Activated T-cell treated with anti-CD3 and anti-CD28 coated beads, Interleukin-2, amount 50 U/mL, for 72 hours (primary cell): ENCODE data around the gene HIP1. TPM values are rescaled to one million over a fixed set of nuclear protein-coding genes. Genes with fewer than 3 reads are reported as not detected.

Experiments
- ATAC-seq, 2 donors: fragments of 150-1000 bp; cut with Tn5 transposase; replicated peaks in 1 of 2; 2 replicates each; pipeline ENCODE4 v1.10.0; 2021; ENCODE audit warnings: moderate library complexity in 2 of 2, mild to moderate bottlenecking in 1 of 2
- DNase-seq, 2 donors: peaks; one replicate each; pipeline ENCODE4 v3.0.0; 2021 to 2022; ENCODE audit warnings: mixed read lengths in 1 of 2
- H3K27ac Mint-ChIP-seq: one replicate; pipeline ENCODE4 v1.8.0; 2022; ENCODE audit warnings: mild to moderate bottlenecking, moderate library complexity, mixed read lengths
- H3K27me3 Mint-ChIP-seq: one replicate; pipeline ENCODE4 v1.8.0; 2022; ENCODE audit warnings: low read depth, mixed read lengths
- H3K36me3 Mint-ChIP-seq, 2 donors: one replicate each; pipeline ENCODE4 v1.8.0; 2022; ENCODE audit warnings: mixed read lengths in 2 of 2, mild to moderate bottlenecking in 1 of 2; ENCODE audit not compliant: insufficient read depth in 2 of 2
- H3K4me1 Mint-ChIP-seq: one replicate; pipeline ENCODE4 v1.8.0; 2022; ENCODE audit warnings: low read depth, mixed read lengths
- H3K4me3 Mint-ChIP-seq, 2 donors: one replicate each; pipeline ENCODE4 v1.8.0; 2022; ENCODE audit warnings: mild to moderate bottlenecking in 2 of 2, mixed read lengths in 2 of 2, moderate library complexity in 2 of 2
- H3K9me3 Mint-ChIP-seq, 2 donors: one replicate each; pipeline ENCODE4 v1.8.0; 2022; ENCODE audit warnings: mixed read lengths in 2 of 2
- total RNA-seq, 2 donors: library from RNA; stranded (reverse); gene quantifications; one replicate each; pipeline ENCODE4 v1.2.3, GENCODE V29; 2022

HIP1 gene
- total RNA-seq, 2 donors from 2014 or later: 10.9 to 11.4 TPM

GRCh38 chr7:75758491-75758890 is 19.8 kb upstream of the HIP1 start:
- no peaks in the 10 kb centered on the region for H3K27me3 Mint-ChIP-seq
- no peak overlapping the region for H3K27ac Mint-ChIP-seq
- no peak overlapping the region for H3K4me3 Mint-ChIP-seq
- no peaks in the 10 kb centered on the region for H3K4me1 Mint-ChIP-seq
- ATAC-seq (no peak), DNase-seq (no peak)
- no peaks in the 10 kb centered on the region for H3K9me3 Mint-ChIP-seq
- no peaks in the 10 kb centered on the region for H3K36me3 Mint-ChIP-seq

- H3K4me3 Mint-ChIP-seq: no peak overlapping the region
- no peaks in the 10 kb centered on the region for H3K27me3 Mint-ChIP-seq
- no peaks in the 10 kb centered on the region for H3K4me1 Mint-ChIP-seq
- H3K36me3 Mint-ChIP-seq: no peaks in the 10 kb centered on the region
- H3K9me3 Mint-ChIP-seq: no peaks in the 10 kb centered on the region
- ATAC-seq: no peak
- no peak overlapping the region for H3K27ac Mint-ChIP-seq
- DNase-seq: no peak
Measured at GRCh38 chr7:75757860-75758259, 19.1 kb upstream of the HIP1 start.

- Mint-ChIP-seq H3K4me3 (no peak overlapping the region), H3K36me3 (no peaks in the 10 kb centered on the region), H3K9me3 (no peaks in the 10 kb centered on the region), H3K27ac (no peak overlapping the region), H3K4me1 (no peaks in the 10 kb centered on the region), H3K27me3 (no peaks in the 10 kb centered on the region)
- DNase-seq (no peak), ATAC-seq (no peak)
Measured at GRCh38 chr7:75756991-75757676, 18.4 kb upstream of the HIP1 start.

- Mint-ChIP-seq H3K4me1 (no peaks in the 10 kb centered on the region), H3K4me3 (no peak overlapping the region), H3K27me3 (no peaks in the 10 kb centered on the region), H3K27ac (no peak overlapping the region), H3K36me3 (no peaks in the 10 kb centered on the region), H3K9me3 (no peaks in the 10 kb centered on the region)
- no peak for DNase-seq
- no peak for ATAC-seq
Measured at GRCh38 chr7:75756206-75756990, 17.7 kb upstream of the HIP1 start.

GRCh38 chr7:75743455-75743859 is 4.7 kb upstream of the HIP1 start:
- Mint-ChIP-seq H3K4me1 (peaks cover 17% of the 10 kb centered on the region), H3K36me3 (no peaks in the 10 kb centered on the region)
- ATAC-seq: no peak

GRCh38 chr7:75740846-75741497 is 2.2 kb upstream of the HIP1 start:
- ATAC-seq (no peak), DNase-seq (no peak)
- H3K4me3 Mint-ChIP-seq: no peak overlapping the region
- H3K36me3 Mint-ChIP-seq: no peaks in the 10 kb centered on the region
- peaks cover 25% of the 10 kb centered on the region for H3K4me1 Mint-ChIP-seq
- peaks cover 36% of the 10 kb centered on the region for H3K27me3 Mint-ChIP-seq
- H3K9me3 Mint-ChIP-seq: no peaks in the 10 kb centered on the region
- no peak overlapping the region for H3K27ac Mint-ChIP-seq

More at GRCh38 chr7:75743455-75743859, 4.7 kb upstream of the HIP1 start:
- Mint-ChIP-seq H3K4me3 (no peak overlapping the region), H3K27me3 (peaks cover 24% of the 10 kb centered on the region), H3K27ac (no peak overlapping the region), H3K9me3 (no peaks in the 10 kb centered on the region)
- no peak for DNase-seq

GRCh38 chr7:75739796-75740672 is 1.3 kb upstream of the HIP1 start:
- peak in 1 of 2 donors; percentile 9 for DNase-seq
- Mint-ChIP-seq H3K27ac (peak overlapping the region; percentile 42), H3K36me3 (no peaks in the 10 kb centered on the region), H3K4me3 (peak overlapping the region; percentile 94 to 98), H3K27me3 (peaks cover 37% of the 10 kb centered on the region), H3K9me3 (no peaks in the 10 kb centered on the region), H3K4me1 (peaks cover 25% of the 10 kb centered on the region)
- no peak for ATAC-seq

- Mint-ChIP-seq H3K4me1 (peaks cover 25% of the 10 kb centered on the region), H3K27me3 (peaks cover 42% of the 10 kb centered on the region)
- peak; percentile 99 to 100 for DNase-seq
Measured at GRCh38 chr7:75738975-75739795, 444 bp upstream of the HIP1 start.

GRCh38 chr7:75737856-75738603 is 711 bp downstream of the HIP1 start:
- no peak overlapping the region for H3K27ac Mint-ChIP-seq
- peaks cover 25% of the 10 kb centered on the region for H3K4me1 Mint-ChIP-seq
- ATAC-seq: peak in 1 of 2 donors; percentile 0
- DNase-seq: no peak
- no peaks in the 10 kb centered on the region for H3K9me3 Mint-ChIP-seq
- H3K27me3 Mint-ChIP-seq: peaks cover 36% of the 10 kb centered on the region
- no peaks in the 10 kb centered on the region for H3K36me3 Mint-ChIP-seq
- H3K4me3 Mint-ChIP-seq: peak overlapping the region; percentile 97 to 98

More at GRCh38 chr7:75738975-75739795, 444 bp upstream of the HIP1 start:
- no peak overlapping the region for H3K27ac Mint-ChIP-seq
- no peaks in the 10 kb centered on the region for H3K36me3 Mint-ChIP-seq
- no peaks in the 10 kb centered on the region for H3K9me3 Mint-ChIP-seq
- H3K4me3 Mint-ChIP-seq: peak overlapping the region; percentile 97 to 98
- peak; percentile 95 for ATAC-seq

- DNase-seq (no peak), ATAC-seq (no peak)
- no peak overlapping the region for H3K27ac Mint-ChIP-seq
- H3K9me3 Mint-ChIP-seq: no peaks in the 10 kb centered on the region
- H3K4me3 Mint-ChIP-seq: no peak overlapping the region
- H3K4me1 Mint-ChIP-seq: peaks cover 20% of the 10 kb centered on the region
- no peaks in the 10 kb centered on the region for H3K36me3 Mint-ChIP-seq
- peaks cover 31% of the 10 kb centered on the region for H3K27me3 Mint-ChIP-seq
Measured at GRCh38 chr7:75735581-75736350, 3.0 kb downstream of the HIP1 start.
